ENCODE data around the gene BRIP1. TPM values are rescaled to one million over a fixed set of nuclear protein-coding genes. Genes with fewer than 3 reads are reported as not detected.

BRIP1 gene
- total and polyA plus RNA-seq, 9 of the 15 experiments (the other 6 are each of a cell fraction or from before 2014, with no cell fraction given), result 2.4 to 17.5 (median 11.2) TPM

GRCh38 chr17:61723183-61723582 is 140.1 kb downstream of the BRIP1 start (continued):
- TF ChIP-seq ZBTB11 (CRISPR knock-in tag; IDR thresholded peaks at IDR 0.05) (peak in 1 of 3 experiments; percentile 97; a peak in 2 of 6 replicates), FIP1L1 (IDR thresholded peaks at IDR 0.05; ENCODE audit: low read depth, low read length, poor library complexity, severe bottlenecking) (no peak), TCF15 (CRISPR knock-in tag; IDR thresholded peaks at IDR 0.05) (no peak), CTBP1 (IDR thresholded peaks at IDR 0.05; ENCODE audit: borderline replicate concordance) (no peak), BRCA1 (IDR thresholded peaks at IDR 0.05) (no peak), BRCA1 (CRISPR knock-in tag; IDR thresholded peaks at IDR 0.05) (no peak), STAT5A (IDR thresholded peaks at IDR 0.05; ENCODE audit: borderline replicate concordance, low read length) (no peak), EWSR1 (IDR thresholded peaks at IDR 0.05; ENCODE audit: borderline replicate concordance, low read depth, partially characterized antibody) (peak; percentile 85)
